Measurements from ENCODE around the gene RPL12.
A peak's percentile ranks its signal among the peaks of the same experiment; 100 is the strongest.

The RPL12 gene

DNA sequence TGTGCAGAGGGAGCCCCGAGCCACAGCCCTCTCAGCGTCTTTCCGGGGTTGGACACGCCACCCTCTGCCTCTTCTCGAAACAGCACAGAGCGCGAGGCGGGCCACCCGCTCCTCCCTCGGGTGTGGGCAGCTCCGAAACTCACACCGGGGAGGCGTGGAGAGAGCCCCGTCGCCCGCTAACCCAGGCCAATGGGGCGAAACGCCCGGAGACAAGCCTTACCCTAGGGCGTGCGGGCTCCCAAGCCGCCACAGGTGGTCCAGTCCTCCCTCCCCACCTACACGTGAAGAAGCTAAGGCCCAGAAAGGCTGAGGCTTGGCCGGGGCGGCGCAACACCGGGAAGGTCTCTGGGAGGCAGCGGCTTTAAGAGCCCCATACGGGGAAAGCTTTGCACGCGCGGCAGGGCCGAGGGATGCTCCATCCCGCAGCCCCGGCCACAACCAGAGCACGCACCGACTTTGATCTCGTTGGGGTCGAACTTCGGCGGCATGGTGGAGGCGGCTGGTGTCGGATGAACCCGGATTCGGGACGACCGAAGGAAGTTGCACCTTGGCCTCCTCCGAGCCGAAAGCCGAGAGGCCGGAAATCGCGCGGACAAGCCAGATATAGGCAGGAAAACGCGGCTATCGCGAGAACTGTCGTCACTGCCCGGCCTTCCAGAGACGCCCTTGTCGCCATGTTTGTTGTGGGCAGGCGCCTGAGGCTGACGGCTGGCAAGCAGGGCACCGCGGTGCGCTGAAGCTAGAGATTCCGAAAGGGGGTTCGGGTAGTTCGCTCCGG is at the start of gene RPL12, which contains the start of gene LRSAM1:
Gene RPL12 (minus strand): TSS at position 577 of the 778 bp plus-strand sequence. CDS start 89 bp downstream, at position 488.
Gene LRSAM1 (plus strand): TSS at position 681 of the 778 bp plus-strand sequence. CDS start 3,018 bp downstream, outside the sequence.
- peak; percentile 97 for DNase-seq (ENCODE audit: low spot score)

DNA sequence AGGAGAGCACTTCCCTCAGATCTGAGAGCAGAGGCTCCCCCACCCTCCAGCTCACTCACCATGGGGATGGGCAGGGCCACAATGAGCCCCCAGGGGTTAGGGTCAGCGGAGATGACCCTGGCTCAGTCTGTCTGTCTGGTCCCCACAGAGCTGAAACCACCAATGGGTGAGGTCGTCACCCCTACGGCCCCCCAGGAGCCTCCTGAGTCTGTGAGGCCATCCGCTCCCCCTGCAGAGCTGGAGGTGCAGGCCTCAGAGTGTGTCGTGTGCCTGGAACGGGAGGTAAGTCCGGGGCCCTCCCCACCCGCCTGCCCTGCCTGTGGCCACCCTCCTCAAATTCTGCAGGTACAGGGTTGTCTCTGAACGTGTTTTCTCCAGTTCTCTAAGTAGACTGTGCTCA is 49.7 kb upstream of the RPL12 start:
- DNase-seq (ENCODE audit: low spot score): no peak

DNA sequence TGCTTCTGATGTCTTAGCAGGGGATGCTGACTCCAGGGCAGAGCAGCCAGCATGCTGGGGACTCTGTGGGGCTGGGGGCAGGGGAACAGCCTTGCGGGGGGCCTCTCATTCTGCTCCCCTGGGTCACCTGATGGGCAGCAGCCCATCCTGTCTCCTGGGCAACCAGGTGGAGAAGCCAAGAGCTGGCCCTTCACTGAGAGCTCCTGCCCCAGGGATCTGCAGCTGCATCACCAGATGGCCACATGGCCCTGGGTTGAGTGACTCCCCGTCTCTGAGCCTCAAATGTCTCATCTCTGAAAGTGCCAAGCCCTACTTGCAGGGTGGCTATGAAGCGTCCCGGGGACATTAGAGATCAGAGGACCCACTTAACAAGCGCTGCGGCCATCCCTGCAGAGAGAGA is 49.2 kb upstream of the RPL12 start:
- DNase-seq (ENCODE audit: low spot score): no peak

DNA sequence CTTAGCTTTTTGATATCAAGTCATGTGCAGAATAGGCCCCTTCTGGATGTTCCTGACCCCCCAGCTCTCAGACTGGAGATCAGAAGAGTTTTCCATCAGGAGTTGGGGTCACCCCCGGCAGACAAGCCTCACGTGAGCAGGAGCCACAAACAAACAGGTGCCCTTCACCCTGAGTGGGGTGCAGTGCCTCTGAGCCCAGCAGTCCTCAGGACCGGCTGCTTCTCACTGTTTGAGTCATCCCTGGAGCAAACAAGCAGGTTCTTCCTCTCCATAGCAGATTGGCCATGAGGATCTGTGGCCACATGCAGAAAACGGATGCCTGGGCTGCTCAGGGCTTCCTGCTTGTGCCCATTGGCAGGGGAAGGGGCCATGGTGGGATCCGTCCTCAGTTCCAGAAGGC is 47.1 kb upstream of the RPL12 start:
- DNase-seq (ENCODE audit: low spot score): no peak

DNA sequence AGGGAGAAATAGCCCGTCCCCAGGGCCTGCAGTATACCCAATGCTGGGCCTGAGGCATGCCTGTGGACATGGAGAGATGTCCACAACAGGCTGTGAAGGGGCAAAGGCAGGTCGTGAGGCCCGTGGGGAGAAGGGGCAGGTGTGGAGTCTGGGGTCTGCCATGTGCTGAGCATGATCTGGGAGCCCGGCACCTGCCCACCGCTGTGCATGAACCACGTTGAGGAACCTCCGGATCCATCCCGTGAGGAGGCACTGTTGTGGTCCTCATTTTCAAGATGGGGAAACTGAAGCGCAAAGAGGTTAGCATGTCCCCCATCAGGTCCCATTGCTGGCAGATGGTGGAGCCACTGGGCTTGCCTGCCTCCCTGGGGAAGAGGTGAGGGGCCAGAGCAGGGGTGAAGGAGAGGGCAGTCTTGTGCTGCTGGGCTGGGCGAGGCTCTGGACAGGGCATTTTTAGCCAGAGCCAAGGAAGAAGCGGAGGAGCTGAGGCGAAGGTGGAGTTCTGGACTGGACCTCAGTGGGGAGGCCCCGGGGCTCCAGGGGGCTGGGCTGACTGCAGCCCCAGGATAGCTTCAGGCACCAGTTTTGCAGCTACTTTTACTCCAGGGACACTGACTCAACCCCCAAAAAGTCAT is 46.6 kb upstream of the RPL12 start:
- DNase-seq (ENCODE audit: low spot score): no peak

DNA sequence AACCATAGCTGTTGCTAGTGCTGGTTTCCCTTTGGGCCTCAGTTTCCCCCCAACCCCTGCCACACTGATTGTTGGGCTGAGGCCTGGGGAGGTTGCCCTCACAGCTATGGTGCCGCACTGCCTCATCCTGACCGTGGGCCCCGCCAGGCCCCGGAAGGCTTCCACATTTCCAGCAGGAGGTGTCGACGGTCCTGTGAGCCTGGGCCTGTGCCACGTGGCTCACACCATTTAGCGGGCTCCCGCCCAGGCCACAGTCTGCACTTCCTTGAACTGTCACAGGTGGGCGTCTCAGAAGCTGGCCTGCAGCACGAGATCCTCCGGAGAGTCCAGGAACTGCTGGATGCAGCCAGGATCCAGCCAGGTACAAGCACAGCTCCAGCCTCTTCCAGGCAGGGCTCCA is 45.8 kb upstream of the RPL12 start:
- no peak for DNase-seq (ENCODE audit: low spot score)

DNA sequence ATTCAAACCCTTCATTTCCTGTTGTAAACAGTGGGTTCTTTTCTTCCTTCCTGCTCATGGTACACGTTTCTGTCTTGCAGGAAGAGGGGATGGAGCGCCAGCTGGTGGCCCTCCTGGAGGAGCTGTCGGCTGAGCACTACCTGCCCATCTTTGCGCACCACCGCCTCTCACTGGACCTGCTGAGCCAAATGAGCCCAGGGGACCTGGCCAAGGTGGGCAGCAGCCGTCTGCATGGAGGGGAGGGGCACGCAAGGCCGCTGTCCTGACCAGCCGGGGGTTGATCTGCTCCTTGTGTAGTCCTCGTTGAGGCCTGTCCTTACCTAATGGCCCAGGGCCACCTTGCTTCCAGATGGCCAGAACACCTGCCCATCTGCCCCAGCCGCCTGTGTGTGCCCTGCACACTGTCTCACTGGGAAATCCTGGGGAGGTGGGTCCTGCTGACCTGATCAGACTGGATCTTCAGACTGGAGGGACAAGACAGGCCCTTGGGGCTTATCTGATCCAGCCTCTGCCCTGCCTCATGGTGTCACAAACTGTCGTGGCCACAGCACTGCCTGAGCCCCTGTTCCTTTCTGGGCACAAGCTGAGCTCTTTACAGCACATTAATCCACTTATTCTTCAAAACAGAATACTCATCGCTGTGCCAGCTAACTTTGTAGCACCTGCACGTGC is 44.8 kb upstream of the RPL12 start:
- DNase-seq (ENCODE audit: low spot score): no peak

DNA sequence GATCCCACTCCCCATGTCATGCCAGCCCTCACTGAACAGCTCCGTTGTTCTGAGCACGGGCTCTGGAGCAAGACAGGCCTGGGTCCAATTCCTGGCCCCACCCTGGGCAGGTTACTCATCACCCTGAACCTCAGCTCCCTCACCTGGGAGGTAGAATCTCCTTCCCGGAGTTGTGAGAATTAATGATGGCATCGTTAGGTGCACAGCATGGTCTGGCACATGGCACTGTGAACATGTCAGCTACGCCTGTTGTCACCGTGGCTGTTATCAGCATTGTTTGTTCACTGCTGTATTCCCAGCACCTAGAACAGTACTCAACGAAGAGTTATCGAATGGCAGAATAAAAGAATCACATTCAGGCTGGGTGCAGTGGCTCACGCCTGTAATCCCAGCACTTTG is 43.1 kb upstream of the RPL12 start:
- no peak for DNase-seq (ENCODE audit: low spot score)

DNA sequence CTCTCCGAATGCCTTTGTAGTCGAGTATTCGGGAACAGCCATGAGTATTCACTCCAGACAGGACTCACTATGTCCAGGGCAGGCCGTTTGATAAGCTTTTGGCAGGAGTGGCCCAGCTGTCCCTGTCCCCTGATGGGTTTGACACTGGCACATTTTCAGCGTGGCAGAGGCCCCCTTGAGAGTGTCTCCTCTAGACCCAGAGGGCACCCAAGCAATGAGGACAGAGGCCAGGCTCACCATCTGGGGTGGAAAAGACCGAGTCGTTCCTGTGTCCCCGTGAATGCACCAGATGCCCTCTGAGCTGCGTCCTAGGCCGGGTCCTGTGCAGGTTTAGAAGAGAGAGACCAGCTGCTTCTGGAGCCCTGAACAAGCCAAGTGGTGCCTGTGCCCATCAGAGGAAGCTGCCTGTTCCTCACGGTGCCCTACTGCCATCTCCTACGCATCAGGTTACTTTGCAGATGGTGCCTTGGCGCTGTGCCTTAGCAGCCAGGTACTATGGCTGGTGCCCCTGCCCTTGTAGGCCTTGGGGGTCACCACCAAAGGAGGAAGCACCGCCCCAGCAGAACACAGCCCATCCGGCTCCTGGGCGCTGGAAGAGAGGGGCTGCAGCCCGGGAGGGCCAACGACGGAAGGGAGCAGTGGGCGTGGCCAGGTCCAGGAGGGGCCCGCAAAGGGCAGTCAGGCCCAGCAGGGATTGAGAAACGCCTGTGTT is 42.5 kb upstream of the RPL12 start:
- no peak for DNase-seq (ENCODE audit: low spot score)

DNA sequence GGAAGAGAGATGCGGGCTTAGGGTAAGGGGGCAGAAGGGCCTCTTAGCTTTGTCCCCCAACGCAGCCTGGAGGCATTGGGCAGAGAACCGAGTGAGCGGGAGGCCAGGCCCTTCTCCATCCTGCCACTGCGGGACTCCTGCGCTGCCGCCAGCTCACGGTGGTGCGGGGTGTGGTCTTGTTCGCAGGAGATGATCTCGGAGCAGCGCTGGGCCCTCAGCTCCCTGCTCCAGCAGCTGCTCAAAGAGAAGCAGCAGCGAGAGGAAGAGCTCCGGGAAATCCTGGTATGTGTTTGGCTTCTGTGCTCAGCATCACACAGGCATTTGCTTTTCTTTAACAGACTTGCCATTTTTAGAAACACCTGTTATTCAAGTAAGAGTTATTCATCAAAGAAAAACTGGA is 41.4 kb upstream of the RPL12 start:
- DNase-seq (ENCODE audit: low spot score): no peak

DNA sequence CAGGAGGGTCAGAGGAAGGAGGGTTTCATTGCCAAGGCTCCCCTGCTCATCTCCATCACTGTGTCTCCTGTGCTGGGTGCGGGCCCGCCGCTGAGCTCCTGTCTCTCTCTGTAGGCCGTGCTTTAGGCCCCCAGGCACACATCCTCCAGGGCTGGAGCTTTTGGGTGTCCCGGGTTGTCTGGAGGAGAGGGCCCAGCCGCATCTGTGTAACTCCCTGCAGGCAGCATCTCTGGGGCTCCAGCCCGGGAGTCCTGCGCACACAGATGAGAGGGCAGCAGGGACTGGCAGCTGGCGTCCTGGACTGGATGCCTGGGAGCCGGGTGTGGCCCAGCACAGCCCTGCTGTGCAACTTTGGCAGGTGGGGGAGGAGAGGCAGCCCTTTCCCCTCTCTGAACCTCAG is 40.3 kb upstream of the RPL12 start:
- no peak for DNase-seq (ENCODE audit: low spot score)

DNA sequence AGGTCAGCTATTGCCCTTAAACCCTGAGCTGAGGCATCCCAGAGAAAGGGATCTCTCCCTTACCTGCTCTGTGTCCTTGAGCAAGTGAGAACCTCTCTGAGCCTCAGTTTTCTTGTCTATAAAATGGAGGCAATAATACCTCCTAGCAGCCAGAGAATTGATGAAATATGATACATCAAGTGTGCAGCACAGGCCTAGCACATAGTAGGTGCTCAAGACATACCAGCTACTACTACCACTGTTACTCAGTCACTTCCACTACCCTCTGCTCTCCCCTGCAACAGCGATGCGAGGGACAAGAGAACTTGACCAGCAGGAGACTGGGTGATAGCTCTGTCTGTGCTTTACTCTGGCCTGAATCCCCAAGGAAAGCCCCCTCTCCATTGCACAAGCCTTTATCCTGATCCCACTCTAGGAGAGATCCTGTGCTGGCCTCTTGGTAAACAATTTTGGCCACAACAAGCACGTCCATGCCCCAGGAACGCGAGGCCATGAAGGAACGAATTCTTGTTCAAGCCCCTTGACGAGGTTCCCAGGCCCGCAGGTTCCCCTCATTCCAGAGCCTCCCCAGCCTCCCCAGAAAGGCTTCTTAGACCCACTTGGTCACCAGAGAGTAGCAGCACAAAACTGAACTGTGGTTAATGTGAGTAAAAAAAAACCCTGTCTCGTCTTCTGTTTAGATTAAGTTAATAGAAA is 39.5 kb upstream of the RPL12 start:
- DNase-seq (ENCODE audit: low spot score): no peak

DNA sequence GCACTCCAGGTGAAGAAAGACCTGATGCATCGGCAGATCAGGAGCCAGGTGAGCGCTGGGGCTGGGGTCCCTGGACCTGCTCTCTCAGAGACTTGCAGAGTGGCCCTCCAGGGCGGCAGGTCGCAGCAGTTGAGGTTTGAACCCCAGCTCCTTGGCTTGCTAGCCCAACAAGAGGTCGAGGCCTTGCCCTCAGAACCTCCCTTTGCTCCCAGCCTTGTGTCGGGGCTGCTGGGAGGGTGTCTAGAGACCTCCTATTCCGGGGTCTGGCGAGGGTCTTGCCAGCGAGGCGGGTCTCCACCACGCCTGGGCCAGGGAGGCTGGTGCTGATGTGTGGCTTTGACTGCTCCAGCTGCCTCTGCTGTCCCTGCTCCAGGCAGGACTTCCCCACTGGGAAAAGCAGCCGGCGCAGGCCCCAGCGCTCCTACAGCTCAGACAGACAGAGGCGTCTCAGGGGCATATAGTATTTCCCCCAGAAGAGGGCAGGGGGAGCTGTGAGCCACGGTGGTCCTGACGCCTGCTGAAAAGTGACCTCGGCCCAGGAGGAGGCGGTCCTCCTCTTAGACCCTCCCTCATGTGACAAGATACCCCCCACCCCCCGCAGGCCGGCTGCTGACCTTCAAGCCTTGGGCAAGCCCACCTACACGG is 38.4 kb upstream of the RPL12 start:
- DNase-seq (ENCODE audit: low spot score): no peak

DNA sequence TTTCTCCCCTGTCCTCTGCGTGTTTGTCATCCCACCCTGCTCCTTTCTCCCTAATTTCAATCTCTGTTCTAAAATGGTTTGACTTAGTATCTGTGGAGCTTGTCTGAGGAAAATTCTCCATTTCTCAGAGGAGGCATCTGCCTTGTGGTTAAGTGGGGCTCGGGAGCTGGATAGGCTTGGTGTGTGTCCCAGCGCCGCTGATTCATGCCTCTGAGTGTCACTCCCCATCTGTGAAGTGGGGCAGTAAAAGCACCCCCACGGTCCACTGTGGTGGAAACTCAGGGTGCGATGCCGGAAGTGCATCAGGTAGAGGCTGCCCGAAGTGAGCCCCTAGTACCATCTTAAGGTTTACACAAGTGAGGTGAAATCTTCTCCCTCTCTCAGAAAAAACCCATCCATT is 37.7 kb upstream of the RPL12 start:
- no peak for DNase-seq (ENCODE audit: low spot score)

DNA sequence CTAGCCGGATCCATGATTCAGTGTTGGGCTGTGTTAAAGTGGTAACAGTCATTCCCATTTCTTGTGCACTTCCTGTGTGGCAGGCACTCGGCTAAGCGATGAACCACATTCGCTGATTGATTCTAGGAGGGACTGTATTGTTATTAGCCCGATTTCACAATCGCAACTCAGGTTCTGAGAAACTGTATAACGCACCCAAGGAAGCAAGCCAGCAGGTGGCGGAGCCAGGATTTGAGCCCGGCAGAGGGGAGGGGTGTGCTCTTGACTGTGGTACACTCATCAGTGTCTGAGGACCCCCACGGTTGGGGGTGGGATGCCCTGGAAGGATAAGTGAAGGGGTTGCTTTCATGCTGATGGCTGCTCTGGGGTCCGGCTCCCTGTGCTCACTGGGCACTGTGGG is 34.8 kb upstream of the RPL12 start:
- no peak for DNase-seq (ENCODE audit: low spot score)

DNA sequence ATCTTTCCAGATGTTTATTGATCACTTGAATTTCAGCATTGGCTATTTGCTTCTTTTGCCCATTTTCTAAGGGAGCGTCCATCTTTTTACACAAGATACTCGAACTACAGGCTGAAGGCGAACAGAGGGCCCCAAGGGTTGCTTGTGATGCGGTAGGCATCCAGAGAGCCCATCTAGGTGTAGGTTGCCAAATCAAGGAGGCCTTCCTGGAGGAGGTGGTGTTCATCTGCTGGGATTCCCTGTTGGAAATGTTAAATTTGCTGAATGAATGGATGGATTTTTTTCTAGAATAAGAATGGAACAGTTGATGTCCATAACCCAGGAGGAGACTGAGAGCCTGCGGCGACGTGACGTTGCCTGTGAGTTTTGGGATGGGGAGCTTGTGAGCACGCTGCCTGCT is 31.5 kb upstream of the RPL12 start:
- DNase-seq (ENCODE audit: low spot score): no peak

DNA sequence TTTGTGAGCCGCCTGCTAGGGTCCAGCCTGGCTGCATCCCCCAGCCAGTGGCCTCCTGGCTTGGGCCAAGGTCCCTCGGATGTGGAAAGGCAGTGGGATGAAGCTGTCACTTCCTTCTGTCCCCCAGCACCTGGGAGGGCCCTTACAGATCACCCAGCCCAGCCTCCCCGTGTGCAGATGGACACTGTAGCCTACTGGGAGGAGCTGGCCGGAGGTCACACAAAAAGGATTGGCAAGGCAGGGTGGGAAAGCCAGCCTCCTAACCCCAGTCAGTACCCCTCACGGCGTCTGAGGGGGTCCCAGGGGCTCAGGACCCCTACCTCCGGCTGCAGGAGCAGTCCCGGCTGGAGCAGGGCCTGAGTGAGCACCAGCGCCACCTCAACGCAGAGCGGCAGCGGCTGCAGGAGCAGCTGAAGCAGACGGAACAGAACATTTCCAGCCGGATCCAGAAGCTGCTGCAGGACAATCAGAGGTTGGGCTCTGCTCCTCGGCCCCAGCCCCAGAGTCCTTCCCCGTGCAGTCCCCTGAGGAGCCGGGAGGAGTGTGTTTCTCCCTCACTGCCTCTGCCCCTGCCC is 28.4 kb upstream of the RPL12 start:
- no peak for DNase-seq (ENCODE audit: low spot score)

DNA sequence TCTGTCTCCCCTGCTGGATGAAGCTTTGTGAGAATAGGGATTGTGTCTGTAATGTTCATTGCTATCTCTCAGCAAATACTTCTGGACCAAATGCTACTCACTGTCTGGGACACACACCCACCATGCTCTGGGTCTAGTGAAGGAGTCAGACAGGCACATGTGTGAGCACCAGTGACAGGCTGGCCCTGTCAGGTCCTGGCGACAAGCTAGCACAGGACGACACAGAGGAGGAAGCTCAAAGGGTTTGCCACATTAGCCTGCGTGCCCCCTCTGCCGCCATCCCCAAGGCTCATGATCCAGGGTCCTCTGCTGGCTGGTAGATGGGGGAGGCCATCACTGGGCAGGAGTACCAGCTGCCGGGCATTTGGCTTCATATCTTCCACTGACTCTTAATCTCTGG is 23.4 kb upstream of the RPL12 start:
- no peak for DNase-seq (ENCODE audit: low spot score)

DNA sequence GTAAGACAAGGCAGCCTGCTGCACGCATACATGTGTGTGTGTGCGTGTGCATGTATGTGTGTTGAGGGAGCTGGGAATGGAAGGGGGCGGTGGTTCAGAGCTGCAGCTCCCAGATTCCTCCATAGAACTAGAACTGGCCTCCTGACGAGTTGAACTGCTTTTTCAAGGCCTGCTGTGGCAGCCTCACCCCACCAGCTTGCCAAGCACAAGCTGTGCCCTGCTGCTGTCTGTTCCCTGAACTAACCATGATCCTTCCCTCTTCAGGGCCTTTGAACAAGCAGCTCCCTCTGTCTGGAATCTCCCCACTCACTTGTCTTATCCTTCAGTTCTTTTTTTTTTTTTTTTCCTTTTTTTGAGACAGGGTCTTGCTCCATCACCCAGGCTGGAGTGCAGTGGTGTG is 22.7 kb upstream of the RPL12 start:
- DNase-seq (ENCODE audit: low spot score): no peak

DNA sequence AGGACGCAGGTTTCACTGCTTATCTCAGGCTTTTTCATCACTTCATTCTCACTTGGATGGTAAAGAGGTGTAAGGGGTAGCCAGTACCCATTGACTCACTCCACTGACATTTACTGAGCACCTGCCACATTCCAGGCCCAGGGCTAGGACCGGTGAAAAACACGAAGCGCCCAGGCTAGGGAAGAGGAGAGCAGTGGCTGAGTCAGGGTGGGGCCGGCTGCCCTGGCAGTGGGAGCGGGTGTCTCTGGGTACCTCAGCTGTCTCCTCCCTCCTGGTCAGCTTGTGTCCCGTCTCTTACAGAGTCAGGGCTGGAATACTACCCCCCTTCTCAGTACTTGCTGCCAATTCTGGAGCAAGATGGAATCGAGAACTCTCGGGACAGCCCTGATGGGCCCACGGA is 22.3 kb upstream of the RPL12 start:
- DNase-seq (ENCODE audit: low spot score): no peak

DNA sequence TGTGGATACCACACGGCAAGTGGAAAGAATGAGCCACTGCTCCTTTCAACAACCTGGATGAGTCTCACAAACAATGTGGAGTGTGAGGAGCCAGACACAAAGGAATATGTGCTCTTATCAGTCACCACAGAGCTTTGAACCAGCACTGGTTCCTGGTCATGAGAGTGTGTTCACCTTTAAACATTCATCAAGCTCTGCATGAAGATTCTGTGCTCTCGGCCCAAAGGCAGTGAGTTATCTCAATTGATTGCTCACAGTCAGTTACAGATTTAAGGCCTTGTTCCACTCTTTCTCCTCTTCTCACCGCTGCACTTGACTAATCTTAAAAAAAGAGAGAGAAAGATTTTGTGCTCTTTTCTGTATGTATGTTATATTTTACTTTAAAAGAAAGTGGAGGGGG is 19.5 kb upstream of the RPL12 start:
- DNase-seq (ENCODE audit: low spot score): no peak
